Hippocampal formation (tissue), 2 donors: Measurements from ENCODE around the gene GRIN3A.
"Not testable (repeated sequence)": the region's sequence is repeated elsewhere in the genome, so short reads cannot be mapped to it uniquely, and the experiment has no call there.

Source experiments
- DNase-seq, 2 donors: peaks; one replicate each; lab custom pipeline; 2025; lab: John Stamatoyannopoulos, UW

Gene GRIN3A

DNA sequence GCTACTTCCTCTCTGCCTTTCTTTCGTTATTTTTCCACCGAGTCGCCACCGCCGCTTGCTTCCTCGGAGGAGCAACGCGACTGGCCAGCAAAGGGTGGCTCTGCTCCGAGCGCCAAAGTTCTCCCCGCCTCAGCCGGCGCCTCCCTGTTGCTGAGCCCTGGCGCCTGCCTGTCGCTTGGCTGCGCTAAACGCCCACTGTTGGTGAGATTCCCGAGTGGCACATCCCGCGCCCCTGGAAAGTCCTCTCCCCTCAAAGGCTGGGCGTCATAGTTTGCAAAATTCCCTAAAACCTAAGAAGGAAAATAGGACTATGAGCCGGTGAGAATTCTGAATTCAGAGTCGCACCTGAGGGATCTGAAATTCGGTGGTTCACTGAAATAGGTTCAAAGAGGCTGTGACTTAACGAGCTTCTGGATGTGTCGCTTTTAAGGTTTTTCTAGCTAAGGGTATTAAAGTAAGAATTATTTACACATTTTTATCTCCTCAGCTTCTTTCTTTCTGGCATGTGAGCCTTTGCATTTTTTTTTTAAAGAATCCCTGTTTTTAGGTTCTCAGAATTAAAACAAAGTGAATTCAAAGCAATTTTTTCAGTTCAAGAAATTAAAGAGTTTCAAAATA lies at the start of gene GRIN3A:
TSS of gene GRIN3A (minus strand) at position 82 of the 618 bp plus-strand sequence. CDS start 668 bp downstream, outside the sequence.
- peak in 1 of 2 donors; percentile 34 for DNase-seq

DNA sequence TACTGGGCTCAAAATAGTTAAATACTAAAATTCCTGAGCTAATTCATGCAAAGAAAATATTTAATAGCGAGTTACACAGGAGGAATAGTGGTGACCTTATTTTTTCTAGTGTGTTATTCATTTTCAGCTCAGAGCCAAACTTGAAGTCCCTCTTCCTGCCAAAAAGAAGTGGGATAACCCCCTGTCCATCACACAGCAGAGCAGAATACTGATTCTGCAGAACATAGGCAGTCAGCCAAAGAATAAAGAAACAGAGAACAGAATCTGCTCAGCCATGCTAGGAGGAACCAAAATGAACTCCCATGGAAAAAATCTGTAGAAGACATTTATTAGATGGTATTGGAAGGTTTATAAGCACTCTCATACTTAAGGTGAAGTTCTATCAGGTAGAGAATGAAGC lies 49.4 kb upstream of the GRIN3A start:
- DNase-seq, result no peak

DNA sequence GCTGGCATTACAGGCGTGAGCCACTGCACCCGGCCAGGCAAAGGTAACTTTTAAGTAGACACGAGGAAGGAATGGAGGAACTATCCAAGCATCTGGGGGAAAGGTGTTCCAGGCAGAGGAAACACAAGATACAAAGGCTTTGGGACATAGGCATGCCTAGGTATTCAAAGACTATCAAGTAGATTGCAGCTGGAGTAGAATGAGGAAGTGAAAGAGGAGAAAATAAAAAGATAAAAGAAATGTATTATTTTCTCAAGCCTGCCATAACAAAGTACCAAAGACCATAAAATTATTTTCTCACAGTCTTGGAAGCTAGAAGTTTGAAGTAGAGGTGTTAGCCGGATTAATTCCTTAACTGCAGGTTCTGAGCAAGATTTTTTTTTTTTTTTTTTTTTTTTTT lies 39.9 kb upstream of the GRIN3A start:
- DNase-seq, result no peak

DNA sequence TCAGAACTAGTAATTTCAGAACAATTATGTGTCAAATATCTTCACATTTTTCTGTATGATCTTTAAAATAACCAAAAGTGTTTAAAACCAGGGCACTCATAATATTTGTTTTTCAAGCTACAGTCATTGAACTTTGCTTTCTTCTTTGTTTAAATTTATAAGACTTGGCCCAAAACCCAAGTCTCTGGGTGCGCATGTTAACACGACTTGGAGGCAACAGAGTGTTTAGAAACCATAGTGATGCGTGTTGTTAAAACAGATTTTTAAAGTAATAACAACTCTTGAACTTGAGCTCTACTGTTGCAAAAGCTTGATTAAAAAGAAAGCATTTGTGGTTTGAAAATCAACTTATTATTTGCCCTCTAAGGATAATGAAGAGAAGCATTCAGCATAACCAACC lies 26.0 kb upstream of the GRIN3A start:
- DNase-seq, result no peak

DNA sequence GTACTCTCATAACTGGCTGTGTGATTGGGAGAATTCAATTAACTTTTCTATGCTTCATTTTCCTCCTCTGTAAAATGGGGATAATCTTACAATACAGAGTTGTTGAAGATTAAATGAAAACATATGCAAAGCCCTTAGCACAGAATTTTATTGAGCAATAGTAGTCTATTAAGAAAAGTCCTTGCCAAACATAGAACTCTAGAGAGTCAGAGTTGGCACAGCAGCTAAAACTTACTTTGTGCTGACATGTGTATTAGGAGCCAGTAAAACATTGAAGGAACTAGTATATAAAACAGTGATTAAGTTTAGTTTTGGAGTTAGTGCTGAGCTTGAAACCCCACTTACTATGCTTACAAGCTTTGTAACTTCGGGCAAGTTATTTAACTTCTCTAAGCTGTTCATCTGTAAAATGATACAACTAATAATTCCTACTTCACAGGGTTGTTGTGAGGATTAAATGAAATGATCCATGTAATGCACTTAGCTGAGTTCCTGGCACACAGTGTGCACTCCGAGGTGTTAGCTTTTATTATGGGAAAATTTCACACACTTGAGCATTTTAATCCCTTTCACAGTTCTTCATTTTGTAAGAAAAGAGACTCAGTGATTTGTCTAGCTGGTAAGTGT lies 20.0 kb upstream of the GRIN3A start:
- DNase-seq, result no peak

DNA sequence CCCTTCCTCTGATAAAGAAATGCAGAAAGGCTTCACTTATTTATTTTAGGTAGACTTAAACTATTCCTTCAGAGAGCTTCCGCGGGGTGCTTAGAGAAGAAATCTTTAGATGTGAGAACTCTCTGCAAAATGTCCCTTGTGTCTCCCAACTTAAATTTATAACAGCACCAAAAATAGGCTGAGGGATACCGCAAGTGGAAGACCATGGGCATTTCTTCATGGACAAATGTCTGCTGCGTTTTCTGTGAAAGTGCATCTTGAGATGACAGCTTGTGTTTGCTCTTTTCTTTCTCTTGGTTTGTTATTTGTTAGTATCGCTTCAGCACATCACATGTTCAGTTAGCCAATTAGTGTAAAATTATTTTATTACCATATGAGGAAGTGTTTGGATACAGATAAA lies 15.3 kb upstream of the GRIN3A start:
- no peak for DNase-seq

DNA sequence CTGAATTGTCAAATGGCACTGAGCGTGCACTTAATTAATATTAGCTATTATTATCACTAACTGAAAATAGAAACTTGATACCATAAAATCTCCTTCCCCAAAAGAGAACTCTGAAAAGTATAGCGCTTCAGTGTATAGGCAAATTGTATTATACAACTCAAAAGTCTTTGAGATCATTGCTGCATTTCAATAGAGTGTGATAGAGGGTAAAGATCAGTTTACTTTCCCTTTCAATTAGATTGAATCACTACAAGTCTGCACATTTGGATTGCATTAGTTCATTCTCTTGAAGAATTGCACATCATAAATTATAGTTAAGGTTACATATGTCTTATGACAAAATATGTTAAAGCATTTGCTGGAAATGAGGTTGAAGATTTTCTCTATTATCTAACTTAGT lies 13.4 kb upstream of the GRIN3A start:
- DNase-seq, result no peak

DNA sequence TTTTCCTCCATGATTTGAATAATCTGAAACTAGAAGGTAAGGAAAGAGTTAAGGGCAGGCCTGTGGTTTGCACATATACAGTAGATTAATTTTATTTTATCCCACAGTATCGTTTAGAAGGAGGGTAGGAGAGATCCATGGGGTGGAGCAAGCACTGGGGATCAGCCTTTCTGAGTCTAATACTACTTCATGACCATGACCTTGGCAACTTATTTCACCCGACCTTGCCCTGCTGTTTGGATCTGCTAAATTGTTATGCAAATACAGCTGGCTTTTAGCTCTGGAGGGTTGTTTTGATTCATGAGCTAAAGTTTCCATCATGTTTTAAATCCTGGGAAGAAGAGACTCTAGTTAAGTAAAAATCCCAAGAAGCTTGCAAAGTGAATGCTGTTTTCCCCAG lies 864 bp upstream of the GRIN3A start:
- DNase-seq, result no peak

DNA sequence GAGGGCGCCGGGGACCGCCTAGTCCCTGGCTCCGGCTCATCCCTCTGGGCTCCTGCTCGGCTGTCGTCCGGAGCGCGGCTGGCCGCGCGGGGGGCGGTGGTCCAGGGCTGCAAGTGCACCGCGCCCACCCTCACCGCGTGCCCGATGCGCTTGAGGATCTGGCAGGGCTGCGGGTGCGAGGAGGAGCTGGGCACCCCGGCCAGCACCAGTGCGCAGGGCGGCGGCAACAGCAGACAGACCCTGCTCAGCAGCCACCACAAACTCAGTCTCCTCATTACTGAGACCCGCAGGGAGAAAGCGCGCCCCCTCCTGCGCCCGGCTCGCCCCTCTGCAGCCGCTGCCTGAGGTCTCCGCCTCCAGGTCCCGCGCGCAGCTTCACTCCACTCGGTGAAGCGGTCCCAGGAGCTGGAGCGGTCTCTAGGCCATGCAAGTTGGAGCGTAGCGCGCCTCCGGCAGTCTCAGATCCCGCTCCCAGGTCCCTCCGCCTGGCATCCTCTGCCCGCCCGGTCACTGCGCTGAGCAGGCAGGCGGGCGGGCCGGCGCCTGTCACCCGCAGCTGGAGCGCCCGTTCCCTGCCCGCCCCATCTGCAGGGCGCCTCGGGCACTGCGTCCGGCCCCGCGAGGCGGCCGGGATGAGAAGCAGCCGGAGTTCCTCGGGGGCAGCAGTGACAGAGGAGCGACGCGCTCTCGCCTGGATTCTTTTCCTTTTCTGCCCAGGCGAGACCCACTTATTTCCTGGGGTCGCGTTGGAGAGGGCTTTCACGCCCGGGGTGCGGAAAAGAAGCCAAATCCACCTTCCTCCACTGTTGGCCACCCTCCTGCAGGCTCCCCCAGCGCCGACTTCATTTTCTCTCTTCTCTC lies 512 bp downstream of the GRIN3A start:
- DNase-seq, result no peak

DNA sequence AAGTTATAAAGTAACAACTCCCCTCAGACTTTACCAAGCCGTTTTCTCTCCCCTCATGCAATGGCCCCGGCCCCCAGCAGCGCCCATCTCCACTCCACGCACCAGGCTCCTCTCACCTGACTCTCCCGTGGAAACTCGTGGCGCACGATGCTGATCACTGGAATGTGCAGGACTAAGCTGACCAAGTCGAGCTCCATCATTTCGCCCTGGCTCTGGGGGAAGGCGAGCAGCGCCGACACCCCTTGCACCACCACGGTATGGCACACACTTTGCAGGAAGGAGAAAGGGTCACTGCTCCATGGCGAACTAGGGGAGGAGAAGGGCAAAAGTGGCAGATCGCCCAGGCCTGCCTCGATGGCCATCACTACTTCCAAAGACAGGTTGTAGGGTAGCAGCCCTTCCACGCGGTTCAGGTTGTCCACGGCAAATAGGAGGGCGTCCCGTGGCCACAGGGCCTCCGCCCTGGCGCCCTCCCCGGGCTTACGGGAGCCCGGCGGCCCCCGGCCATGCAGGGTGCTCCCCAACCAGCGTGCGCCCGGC lies 1.2 kb downstream of the GRIN3A start:
- no peak for DNase-seq

DNA sequence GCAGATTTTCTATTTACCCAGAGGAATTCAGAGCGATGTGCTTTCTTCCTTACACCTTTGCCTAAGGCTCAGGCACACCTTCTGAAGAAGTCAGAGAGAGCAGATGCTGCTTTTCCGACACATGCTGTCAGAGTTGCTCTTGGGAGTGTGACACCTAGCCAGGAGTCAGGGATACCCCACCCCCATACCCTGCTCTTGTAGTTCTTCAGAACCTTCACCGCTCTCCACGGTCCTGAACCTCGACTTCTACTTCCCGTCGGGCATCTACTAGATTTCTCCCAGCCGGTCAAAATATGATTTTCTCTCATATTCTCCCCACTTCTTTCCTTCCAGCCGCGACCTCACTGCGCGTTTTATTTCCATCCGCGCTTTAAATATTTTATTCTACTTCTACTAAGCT lies 1.7 kb downstream of the GRIN3A start:
- DNase-seq, result no peak

DNA sequence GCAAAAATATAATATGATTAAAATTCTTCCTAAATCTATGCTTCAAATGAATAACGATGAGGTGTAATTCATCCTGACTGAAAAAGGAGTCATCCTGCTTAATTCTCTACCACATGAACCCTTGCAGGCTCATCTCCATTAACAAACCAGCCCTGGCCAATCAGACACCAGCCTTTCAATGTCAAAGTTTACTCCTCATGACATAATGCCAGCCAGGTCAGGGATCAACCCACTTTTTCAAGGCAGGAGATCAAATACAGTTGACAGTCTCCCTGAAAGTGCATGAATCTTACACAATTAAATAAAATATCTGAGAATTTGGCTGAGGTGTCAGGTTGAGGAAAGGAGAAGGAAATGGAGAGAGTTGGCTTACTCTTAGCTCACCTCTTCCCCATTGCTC lies 7.0 kb downstream of the GRIN3A start:
- DNase-seq, result no peak

DNA sequence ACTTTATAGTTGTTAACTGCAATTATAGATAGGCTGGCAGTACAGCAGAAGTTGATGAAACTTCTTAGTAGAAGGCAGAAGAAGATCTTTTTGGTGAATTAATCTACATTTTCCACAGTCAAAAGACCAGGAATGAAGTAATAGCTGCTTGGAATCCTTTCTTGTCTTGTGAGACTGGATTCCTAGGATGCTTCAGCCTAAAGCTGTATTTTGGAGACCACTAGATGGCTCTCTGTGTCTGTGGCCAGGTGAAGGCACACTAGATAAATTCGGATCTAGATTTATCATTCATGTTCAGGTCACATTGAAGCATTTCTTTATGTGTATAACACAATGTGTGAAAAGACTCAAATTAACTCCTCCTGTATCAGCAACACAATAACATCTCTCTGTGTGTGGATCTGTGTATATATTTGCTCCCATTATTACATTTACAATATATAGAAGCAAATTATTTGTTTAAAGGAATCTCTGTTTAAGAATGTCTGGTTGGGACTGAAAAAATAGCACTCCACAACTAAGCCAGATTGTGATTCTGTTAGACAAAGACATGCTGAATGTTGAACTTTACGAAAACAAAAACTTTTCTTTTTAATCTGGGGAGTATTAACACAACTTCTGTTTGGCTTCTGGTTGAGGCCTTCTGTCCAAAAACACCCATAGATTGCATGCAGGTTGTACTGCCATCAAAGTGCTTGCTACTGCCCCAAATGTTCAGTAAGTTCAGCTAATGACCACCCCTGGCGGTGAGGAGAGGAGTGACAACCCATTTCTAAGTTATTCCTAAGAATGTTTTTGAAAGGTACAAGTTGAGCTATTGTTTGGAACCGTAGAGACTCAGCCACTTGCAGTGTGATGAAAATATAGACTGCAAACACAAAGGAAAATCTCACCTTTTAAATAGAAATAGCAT lies 10.6 kb downstream of the GRIN3A start:
- DNase-seq, result peak in 1 of 2 donors; percentile 29

DNA sequence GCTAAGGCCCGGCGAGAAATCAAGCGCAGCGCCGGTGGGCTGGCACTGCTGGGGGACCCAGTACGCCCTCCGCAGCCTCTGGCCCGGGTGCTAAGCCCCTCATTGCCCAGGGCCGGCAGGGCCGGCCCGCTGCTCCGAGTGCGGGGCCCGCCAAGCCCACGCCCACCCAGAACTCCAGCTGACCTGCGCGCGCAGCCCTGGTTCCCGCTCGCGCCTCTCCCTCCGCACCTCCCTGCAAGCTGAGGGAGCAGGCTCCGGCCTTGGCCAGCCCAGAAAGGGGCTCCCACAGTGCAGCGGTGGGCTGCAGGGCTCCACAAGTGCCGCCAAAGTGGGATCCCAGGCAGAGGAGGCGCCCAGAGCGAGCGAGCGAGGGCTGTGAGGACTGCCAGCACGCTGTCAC lies 14.2 kb downstream of the GRIN3A start:
- not testable (repeated sequence) for DNase-seq

DNA sequence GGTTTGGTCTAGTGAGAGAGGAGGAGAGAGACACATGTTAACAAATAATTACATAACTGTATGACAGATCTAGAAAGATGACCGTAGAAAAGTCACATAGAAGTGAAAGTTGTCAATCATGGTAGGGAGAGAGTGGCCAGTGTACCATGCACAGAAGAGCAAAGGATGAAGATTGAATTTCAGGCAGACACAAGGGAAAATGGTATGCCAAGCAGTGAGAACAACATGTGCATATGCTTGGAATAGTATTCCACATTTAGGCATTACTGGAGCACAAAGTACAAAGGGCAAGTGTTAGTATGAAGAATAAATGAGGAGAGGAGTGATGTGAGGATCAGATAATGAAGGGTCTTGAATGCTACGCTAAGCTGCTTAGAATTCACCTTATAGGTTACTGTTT lies 20.3 kb downstream of the GRIN3A start:
- no peak for DNase-seq

DNA sequence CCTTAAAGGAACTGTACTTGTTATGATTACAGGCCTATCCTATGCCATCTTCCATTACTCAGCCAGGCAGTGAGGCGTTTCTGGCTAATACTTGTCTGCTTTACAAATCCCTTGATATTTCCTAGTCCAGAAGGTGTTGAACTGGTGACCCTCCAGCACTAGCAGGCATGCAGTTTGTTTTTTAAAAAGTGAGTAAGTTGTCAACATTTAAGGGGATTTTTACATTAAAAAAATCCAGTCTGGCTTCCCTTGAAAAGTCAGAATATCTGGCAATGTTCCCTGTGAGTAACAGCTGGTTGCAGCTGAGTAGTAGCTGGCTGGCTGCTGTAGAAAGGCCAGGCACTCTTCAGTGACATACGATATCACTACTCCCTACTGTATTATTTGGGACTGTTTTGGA lies 21.8 kb downstream of the GRIN3A start:
- DNase-seq, result no peak

DNA sequence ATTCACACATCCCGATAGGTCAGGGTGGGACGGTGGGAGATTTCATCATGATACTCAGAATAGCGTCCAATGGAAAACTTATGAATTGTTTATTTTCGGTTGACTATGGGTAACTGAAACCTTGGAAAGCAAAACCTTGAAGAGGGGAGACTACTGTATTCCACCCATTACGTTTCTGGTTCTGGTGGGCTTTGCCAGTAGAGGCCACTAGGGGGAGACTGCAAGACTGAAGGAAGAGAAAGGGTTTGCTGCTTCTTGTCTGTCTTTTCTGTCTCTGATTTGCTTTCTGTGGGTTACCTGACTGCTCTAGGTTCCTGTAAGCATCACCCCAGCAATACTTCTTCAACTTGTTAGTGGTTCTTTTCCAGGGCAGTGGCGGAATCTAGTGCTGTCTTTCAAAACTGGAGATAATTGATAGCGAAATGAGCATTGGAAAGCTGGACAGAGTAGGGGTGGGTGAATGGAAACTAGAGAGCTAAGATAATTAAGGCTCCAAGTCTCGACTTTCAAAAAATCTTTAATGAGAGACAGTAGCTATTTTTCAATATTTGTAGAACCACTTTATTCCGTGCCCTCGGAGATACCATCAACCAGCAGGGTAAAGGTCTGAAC lies 27.0 kb downstream of the GRIN3A start:
- DNase-seq, result no peak

DNA sequence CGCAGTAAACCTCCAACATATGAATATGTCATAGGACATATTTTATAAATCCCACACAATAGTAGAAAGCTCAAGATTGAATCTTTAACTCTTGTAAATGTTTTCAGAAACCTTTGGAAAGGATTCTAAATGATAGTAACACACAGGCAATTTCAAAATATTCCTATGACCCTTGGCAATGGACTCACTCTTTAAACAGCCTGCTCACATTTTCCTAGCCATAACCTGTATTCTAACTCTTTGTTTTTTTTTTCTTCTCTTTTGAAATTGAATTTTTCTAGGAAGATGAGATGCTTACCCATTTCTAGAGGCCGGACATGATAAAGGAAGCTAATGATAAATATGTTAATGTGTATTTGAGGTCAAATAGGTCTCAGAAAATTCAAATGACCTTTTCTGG lies 29.6 kb downstream of the GRIN3A start:
- DNase-seq, result no peak

DNA sequence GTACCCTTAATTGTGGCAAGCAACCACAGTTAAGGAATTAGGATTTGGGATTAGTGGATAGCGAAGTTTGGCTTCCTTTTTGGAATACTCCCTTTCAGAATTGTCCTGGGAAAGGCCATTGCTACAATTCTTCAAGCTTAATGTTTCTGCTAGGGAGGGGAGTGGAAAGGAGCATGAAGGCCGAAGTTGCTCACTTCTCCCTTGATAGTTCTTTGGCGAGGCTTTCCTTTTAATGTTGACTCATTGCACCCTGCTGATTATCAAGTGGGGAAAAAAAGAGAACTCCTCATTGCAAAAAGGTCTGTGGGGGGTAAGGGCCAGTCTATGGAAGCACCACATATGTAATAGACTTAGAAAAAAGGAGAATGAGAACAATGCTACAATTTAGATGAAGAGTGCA lies 30.7 kb downstream of the GRIN3A start:
- DNase-seq, result no peak

DNA sequence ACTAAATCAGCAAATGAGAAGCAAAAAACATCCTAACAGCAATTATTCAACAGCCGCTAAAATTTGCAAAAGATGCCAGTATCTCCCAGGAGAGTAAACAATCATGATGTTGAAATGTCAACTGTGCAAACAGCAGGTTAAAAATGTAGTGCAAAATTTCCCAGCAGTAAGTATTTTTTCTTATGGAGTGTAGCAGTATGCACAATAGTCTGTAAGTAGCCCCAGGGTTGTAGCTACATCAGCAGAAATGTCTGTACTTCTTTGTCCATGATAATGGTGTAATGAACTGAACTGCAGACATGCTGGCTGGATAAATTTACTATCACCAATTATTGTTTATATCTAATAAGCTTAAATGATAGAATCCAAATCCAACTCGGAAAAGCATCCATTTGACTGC lies 31.4 kb downstream of the GRIN3A start:
- DNase-seq, result no peak

DNA sequence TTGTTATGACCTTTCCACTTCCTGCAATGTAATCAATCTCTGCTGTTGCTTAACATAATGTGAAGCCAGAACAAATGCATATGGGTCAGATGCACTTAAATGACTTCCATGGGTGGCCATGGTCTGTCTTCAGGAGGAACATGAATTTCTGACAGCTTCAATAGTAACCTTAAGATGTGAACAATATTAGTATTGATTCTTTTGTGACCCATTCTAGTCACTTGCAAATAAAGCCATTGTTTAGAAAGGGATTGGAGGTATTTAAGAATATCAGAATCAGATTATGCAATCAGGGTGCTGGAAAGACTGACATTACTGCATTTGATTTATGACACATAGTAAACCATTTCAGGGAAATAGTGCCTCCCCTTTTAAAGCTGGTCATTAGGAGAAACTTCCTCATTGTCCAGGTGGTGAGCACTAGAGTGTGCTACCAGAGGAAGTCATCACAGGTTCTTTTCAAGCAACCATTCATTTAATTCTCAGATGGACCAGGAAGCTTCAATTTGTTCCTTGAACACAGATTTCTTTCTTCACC lies 32.1 kb downstream of the GRIN3A start:
- no peak for DNase-seq
